Stomach (tissue), 9 donors: ENCODE results near the gene FBP1. TPM values are rescaled to one million over a fixed set of nuclear protein-coding genes. Genes with fewer than 3 reads are reported as not detected.

Experiments used
- DNase-seq, 2 donors: peaks; one replicate each; pipeline versions ENCODE4 v3.0.0 to v3.0.0-alpha.2; 2013 to 2019
- H3K27ac ChIP-seq, 5 donors: fragments of 200-600 bp in 4 of 5; sonication (generic) in 4 of 5; one replicate each; pipeline ENCODE4 v1.5.1; 2013 to 2019; ENCODE audit warnings: mild to moderate bottlenecking in 1 of 5, moderate library complexity in 1 of 5
- H3K27me3 ChIP-seq, 3 donors: fragments of 200-600 bp; sonication (generic); one replicate each; pipeline ENCODE4 v1.5.1; 2017 to 2019; ENCODE audit warnings: mixed run types in 1 of 3
- H3K36me3 ChIP-seq, 4 donors: fragments of 200-600 bp; sonication (generic); 1 replicate in 3 of 4; 2 replicates in 1 of 4; pipeline ENCODE4 v1.5.1; 2016 to 2019
- H3K4me1 ChIP-seq, 4 donors: fragments of 200-600 bp; sonication (generic); one replicate each; pipeline ENCODE4 v1.5.1; 2016 to 2019
- H3K4me3 ChIP-seq, 4 donors: fragments of 200-600 bp; sonication (generic) in 3 of 4; one replicate each; pipeline ENCODE4 v1.5.1; 2016 to 2019; ENCODE audit warnings: mild to moderate bottlenecking in 1 of 4
- H3K9me3 ChIP-seq, 4 donors: fragments of 200-600 bp; sonication (generic); one replicate each; pipeline ENCODE4 v1.5.1; 2016 to 2019
- CTCF ChIP-seq, 7 experiments: fragments of 450-650 bp in 4 of 7; fragments of 200-600 bp in 3 of 7; sonication (generic) in 3 of 7; IDR thresholded peaks; one replicate each; pipeline ENCODE4 v1.5.1; 2016 to 2019; ENCODE audit warnings: antibody characterized with exemption in 7 of 7, control low read depth in 2 of 7, mild to moderate bottlenecking in 1 of 7
- EP300 ChIP-seq: sonication (generic); formaldehyde crosslinking; IDR thresholded peaks from one replicate; pipeline ENCODE4 v1.6.1; 2017; ENCODE audit warnings: antibody characterized with exemption
- POLR2A ChIP-seq, 4 donors: fragments of 450-650 bp; IDR thresholded peaks; one replicate each; pipeline ENCODE4 v1.6.1; 2016; ENCODE audit warnings: antibody characterized with exemption in 4 of 4, control low read depth in 2 of 4, mild to moderate bottlenecking in 1 of 4, moderate library complexity in 1 of 4
- POLR2AphosphoS5 ChIP-seq, 3 donors: sonication (generic); formaldehyde crosslinking; IDR thresholded peaks; one replicate each; pipeline ENCODE4 v1.6.1; 2016; ENCODE audit warnings: antibody characterized with exemption in 3 of 3
- whole genome bisulfite sequencing, 5 donors: extraction: QIAGEN DNeasy Blood & Tissue Kit in 3 of 5; methylation state at CpG; one replicate each; pipeline versions ENCODE4 v1.1.5 to v1.1.7; 2013 to 2018; 5-methylcytosine and 5-hydroxymethylcytosine counted together
- intact Hi-C: fragments of 100-400 bp; cut with DNase I; formaldehyde crosslinking; loops from one replicate; pipeline ENCODE4 v1.15.1; 2023; ENCODE audit warnings: low total_unique reads
- polyA plus RNA-seq, 3 donors: library from polyadenylated mRNA; stranded (reverse); fragments of 200-250 nt; gene quantifications; one replicate each; pipeline ENCODE4 v1.2.3, GENCODE V29; 2013
- total RNA-seq, 5 donors: library from RNA; depleted of rRNA; stranded (reverse); fragments of >200 nt; gene quantifications; one replicate each; pipeline versions ENCODE4 v1.1.0 to v1.2.3, GENCODE V29; 2014 to 2016
- donor health status: healthy with polysubstance abuse.
- donor health status: Bipolar disorder and iron deficiency.
- donor health status: healthy.

The FBP1 gene
- total and polyA plus RNA-seq, 8 donors = 10.7 to 122 (median 42.7) TPM

GRCh38 chr9:94642501-94642900 is 3.2 kb upstream of the FBP1 start:
- Histone ChIP-seq H3K27me3 (peaks cover 0 to 8% (median 0%) of the 10 kb centered on the region in 3 donors), H3K36me3 (no peaks in the 10 kb centered on the region), H3K4me3 (no peak overlapping the region), H3K4me1 (peaks cover 0 to 29% (median 24%) of the 10 kb centered on the region in 4 donors), H3K27ac (no peak overlapping the region), H3K9me3 (no peaks in the 10 kb centered on the region)
- 93 to 100% (median 95%) methylated on average over 3 to 5 of the region's 5 CpGs for WGBS, 5 donors
- DNase-seq = no peak
- intact Hi-C loops = no loop called here
- TF ChIP-seq EP300 = no peak
- TF ChIP-seq POLR2AphosphoS5 (IDR thresholded peaks at IDR 0.05) = no peak
- no peak for TF ChIP-seq POLR2A (IDR thresholded peaks at IDR 0.05)
- TF ChIP-seq CTCF (IDR thresholded peaks at IDR 0.05) = no peak

GRCh38 chr9:94639999-94640376 is 670 bp upstream of the FBP1 start:
- Histone ChIP-seq H3K27ac (peak overlapping the region; percentile 78 to 89 (median 84)), H3K4me3 (peak overlapping the region; percentile 58 to 76 (median 62)), H3K27me3 (peaks cover 0 to 8% (median 0%) of the 10 kb centered on the region in 3 donors), H3K4me1 (peaks cover 0 to 37% (median 30%) of the 10 kb centered on the region in 4 donors), H3K9me3 (no peaks in the 10 kb centered on the region), H3K36me3 (no peaks in the 10 kb centered on the region)
- intact Hi-C loops = no loop called here
- DNase-seq = no peak
- WGBS, 5 donors = 26 to 54% (median 35%) methylated on average over 14 to 15 of the region's 15 CpGs
- no peak for TF ChIP-seq POLR2AphosphoS5 (IDR thresholded peaks at IDR 0.05)
- no peak for TF ChIP-seq CTCF (IDR thresholded peaks at IDR 0.05)
- no peak for TF ChIP-seq EP300
- TF ChIP-seq POLR2A (IDR thresholded peaks at IDR 0.05) = no peak

- Histone ChIP-seq H3K36me3 (no peaks in the 10 kb centered on the region), H3K4me1 (peaks cover 0 to 37% (median 29%) of the 10 kb centered on the region in 4 donors), H3K9me3 (no peaks in the 10 kb centered on the region), H3K27ac (peak overlapping the region; percentile 78 to 89 (median 84)), H3K4me3 (peak overlapping the region; percentile 58 to 76 (median 62)), H3K27me3 (peaks cover 0 to 8% (median 0%) of the 10 kb centered on the region in 3 donors)
- intact Hi-C loops = no loop called here
- WGBS, 5 donors = 25 to 54% (median 31%) methylated on average over 15 to 17 of the region's 17 CpGs
- TF ChIP-seq CTCF (IDR thresholded peaks at IDR 0.05) = no peak
- no peak for TF ChIP-seq POLR2AphosphoS5 (IDR thresholded peaks at IDR 0.05)
- TF ChIP-seq EP300 = no peak
- TF ChIP-seq POLR2A (IDR thresholded peaks at IDR 0.05) = no peak
- peak in 1 of 2 donors; percentile 47 for DNase-seq
These were observed 820 bp downstream of the FBP1 start for GRCh38 chr9:94638335-94639060.

- Histone ChIP-seq H3K4me1 (peaks cover 21 to 56% (median 40%) of the 10 kb centered on the region in 4 donors), H3K36me3 (no peaks in the 10 kb centered on the region), H3K27me3 (no peaks in the 10 kb centered on the region), H3K4me3 (no peak overlapping the region), H3K27ac (peak overlapping the region; percentile 64 to 90 (median 75)), H3K9me3 (no peaks in the 10 kb centered on the region)
- intact Hi-C loops = no loop called here
- TF ChIP-seq POLR2A (IDR thresholded peaks at IDR 0.05) = no peak
- 24 to 43% (median 29%) methylated on average over 5 of the region's 5 CpGs for WGBS, 5 donors
- DNase-seq = peak in 1 of 2 donors; percentile 69
These were observed 6.6 kb downstream of the FBP1 start for GRCh38 chr9:94632737-94633136.

GRCh38 chr9:94631599-94631998 is 7.7 kb downstream of the FBP1 start:
- H3K4me3 ChIP-seq = no peak overlapping the region
- no peak for TF ChIP-seq POLR2A (IDR thresholded peaks at IDR 0.05)
- TF ChIP-seq POLR2AphosphoS5 (IDR thresholded peaks at IDR 0.05) = peak in 1 of 3 donors; percentile 29
- 24 to 51% (median 34%) methylated on average over 8 of the region's 8 CpGs for WGBS, 5 donors
- no peaks in the 10 kb centered on the region for H3K9me3 ChIP-seq
- no peaks in the 10 kb centered on the region for H3K36me3 ChIP-seq
- DNase-seq = no peak
- intact Hi-C loops = no loop called here
- H3K27ac ChIP-seq = peak overlapping the region; percentile 71 to 90 (median 79)
- H3K4me1 ChIP-seq = peaks cover 26 to 50% (median 34%) of the 10 kb centered on the region in 4 donors
- H3K27me3 ChIP-seq = no peaks in the 10 kb centered on the region
